Uterus (tissue), 4 donors: ENCODE results near the gene RCHY1. TPM values are rescaled to one million over a fixed set of nuclear protein-coding genes. Genes with fewer than 3 reads are reported as not detected.
"Not testable (repeated sequence)": the region's sequence is repeated elsewhere in the genome, so short reads cannot be mapped to it uniquely, and the experiment has no call there.

ENCODE experiments used
- DNase-seq, 2 donors: peaks; one replicate each; pipeline ENCODE4 v3.0.0-alpha.2; 2019 to 2020
- H3K27ac ChIP-seq, 2 donors: fragments of 200-600 bp; sonication (generic); 1 replicate in 1 of 2; 2 replicates in 1 of 2; pipeline ENCODE4 v1.5.1; 2016 to 2018
- H3K27me3 ChIP-seq, 2 donors: fragments of 200-600 bp; sonication (generic); one replicate each; pipeline ENCODE4 v1.5.1; 2018 to 2019; ENCODE audit warnings: control low read depth in 1 of 2
- H3K36me3 ChIP-seq, 2 donors: fragments of 200-600 bp; sonication (generic); one replicate each; pipeline ENCODE4 v1.5.1; 2019; ENCODE audit warnings: control low read depth in 1 of 2
- H3K4me1 ChIP-seq, 2 donors: fragments of 200-600 bp; sonication (generic); one replicate each; pipeline ENCODE4 v1.5.1; 2018 to 2019; ENCODE audit warnings: control low read depth in 1 of 2
- H3K4me3 ChIP-seq, 2 donors: fragments of 200-600 bp; sonication (generic); 1 replicate in 1 of 2; 2 replicates in 1 of 2; pipeline ENCODE4 v1.5.1; 2018 to 2019; ENCODE audit warnings: mild to moderate bottlenecking in 1 of 2
- H3K9me3 ChIP-seq, 2 donors: fragments of 200-600 bp; sonication (generic); one replicate each; pipeline ENCODE4 v1.5.1; 2019; ENCODE audit warnings: control low read depth in 1 of 2
- POLR2A ChIP-seq, 2 donors: fragments of 450-650 bp; IDR thresholded peaks; one replicate each; pipeline ENCODE4 v1.6.1; 2016; ENCODE audit warnings: antibody characterized with exemption in 2 of 2, mild to moderate bottlenecking in 1 of 2, moderate library complexity in 1 of 2
- intact Hi-C: fragments of 100-400 bp; cut with DNase I; formaldehyde crosslinking; loops from one replicate; pipeline ENCODE4 v1.15.1; 2023; ENCODE audit warnings: low total_unique reads
- total RNA-seq, 4 donors: library from RNA; depleted of rRNA in 3 of 4; stranded (reverse); fragments of >200 nt in 3 of 4; gene quantifications; one replicate each; pipeline versions ENCODE4 v1.1.0 to v1.2.4, GENCODE V29; 2014 to 2023
- TF ChIP-seq, protein P1 (sequence below), 4 experiments: fragments of 200-600 bp in 2 of 4; fragments of 450-650 bp in 2 of 4; sonication (generic) in 2 of 4; IDR thresholded peaks; one replicate each; pipeline ENCODE4 v1.5.1; 2016 to 2019; ENCODE audit warnings: antibody characterized with exemption in 4 of 4, mild to moderate bottlenecking in 2 of 4, moderate library complexity in 1 of 4
- donor health status: DM: yes; HTN: yes; CAD: no.

The RCHY1 gene
- total RNA-seq, 4 donors from 2014 or later, result 26.8 to 64.9 (median 33.5) TPM

DNA sequence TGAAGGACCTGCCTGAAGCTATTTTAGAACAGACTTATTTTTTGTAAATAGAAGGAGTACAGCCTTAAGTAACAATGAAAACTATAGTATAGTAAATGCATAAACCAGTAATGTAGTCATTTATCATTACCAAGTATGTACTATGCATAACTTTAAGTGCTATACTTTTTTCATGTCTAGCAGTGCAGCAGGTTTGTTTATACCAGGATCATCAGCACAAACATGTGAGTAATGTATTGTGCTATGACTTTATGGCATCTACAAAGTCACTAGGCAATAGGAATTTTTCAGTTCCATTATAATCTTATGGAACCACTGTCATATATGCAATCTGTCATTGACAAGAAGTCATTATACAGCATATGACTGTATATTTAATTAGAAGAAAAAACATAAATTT lies 38.2 kb upstream of the RCHY1 start:
- Histone ChIP-seq H3K4me1 (no peaks in the 10 kb centered on the region), H3K36me3 (no peaks in the 10 kb centered on the region), H3K27ac (no peak overlapping the region), H3K4me3 (no peak overlapping the region), H3K27me3 (no peaks in the 10 kb centered on the region), H3K9me3 (no peaks in the 10 kb centered on the region)
- no peak for DNase-seq
- TF ChIP-seq, protein P1, sequence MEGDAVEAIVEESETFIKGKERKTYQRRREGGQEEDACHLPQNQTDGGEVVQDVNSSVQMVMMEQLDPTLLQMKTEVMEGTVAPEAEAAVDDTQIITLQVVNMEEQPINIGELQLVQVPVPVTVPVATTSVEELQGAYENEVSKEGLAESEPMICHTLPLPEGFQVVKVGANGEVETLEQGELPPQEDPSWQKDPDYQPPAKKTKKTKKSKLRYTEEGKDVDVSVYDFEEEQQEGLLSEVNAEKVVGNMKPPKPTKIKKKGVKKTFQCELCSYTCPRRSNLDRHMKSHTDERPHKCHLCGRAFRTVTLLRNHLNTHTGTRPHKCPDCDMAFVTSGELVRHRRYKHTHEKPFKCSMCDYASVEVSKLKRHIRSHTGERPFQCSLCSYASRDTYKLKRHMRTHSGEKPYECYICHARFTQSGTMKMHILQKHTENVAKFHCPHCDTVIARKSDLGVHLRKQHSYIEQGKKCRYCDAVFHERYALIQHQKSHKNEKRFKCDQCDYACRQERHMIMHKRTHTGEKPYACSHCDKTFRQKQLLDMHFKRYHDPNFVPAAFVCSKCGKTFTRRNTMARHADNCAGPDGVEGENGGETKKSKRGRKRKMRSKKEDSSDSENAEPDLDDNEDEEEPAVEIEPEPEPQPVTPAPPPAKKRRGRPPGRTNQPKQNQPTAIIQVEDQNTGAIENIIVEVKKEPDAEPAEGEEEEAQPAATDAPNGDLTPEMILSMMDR (IDR thresholded peaks at IDR 0.05), result no peak
- TF ChIP-seq POLR2A (IDR thresholded peaks at IDR 0.05), result no peak
- intact Hi-C loops, result no loop called here

DNA sequence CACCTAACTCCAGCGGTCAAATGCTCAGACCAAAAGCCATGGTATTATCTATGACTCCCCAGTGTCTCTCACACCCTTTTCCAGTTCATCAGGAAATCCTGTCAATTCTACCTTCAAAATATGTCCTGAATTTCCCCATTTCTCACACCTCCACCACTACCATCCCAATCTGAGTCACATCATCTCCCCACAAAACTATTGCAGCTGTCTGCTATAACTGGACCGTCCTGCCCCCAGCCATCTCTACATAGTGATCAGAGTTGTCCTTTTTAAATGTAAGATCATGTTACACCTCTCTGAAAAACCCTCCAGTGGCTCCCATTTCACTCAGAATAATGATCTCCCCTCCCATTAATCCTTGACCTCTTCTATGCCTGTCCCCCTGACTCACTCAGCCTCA lies 34.8 kb upstream of the RCHY1 start:
- DNase-seq, result no peak
- TF ChIP-seq POLR2A (IDR thresholded peaks at IDR 0.05), result no peak
- TF ChIP-seq, protein P1 (IDR thresholded peaks at IDR 0.05), result no peak
- intact Hi-C loops, result no loop called here
- H3K4me1 ChIP-seq, result no peaks in the 10 kb centered on the region
- no peaks in the 10 kb centered on the region for H3K27me3 ChIP-seq
- no peaks in the 10 kb centered on the region for H3K9me3 ChIP-seq
- H3K4me3 ChIP-seq, result no peak overlapping the region
- no peaks in the 10 kb centered on the region for H3K36me3 ChIP-seq
- no peak overlapping the region for H3K27ac ChIP-seq

DNA sequence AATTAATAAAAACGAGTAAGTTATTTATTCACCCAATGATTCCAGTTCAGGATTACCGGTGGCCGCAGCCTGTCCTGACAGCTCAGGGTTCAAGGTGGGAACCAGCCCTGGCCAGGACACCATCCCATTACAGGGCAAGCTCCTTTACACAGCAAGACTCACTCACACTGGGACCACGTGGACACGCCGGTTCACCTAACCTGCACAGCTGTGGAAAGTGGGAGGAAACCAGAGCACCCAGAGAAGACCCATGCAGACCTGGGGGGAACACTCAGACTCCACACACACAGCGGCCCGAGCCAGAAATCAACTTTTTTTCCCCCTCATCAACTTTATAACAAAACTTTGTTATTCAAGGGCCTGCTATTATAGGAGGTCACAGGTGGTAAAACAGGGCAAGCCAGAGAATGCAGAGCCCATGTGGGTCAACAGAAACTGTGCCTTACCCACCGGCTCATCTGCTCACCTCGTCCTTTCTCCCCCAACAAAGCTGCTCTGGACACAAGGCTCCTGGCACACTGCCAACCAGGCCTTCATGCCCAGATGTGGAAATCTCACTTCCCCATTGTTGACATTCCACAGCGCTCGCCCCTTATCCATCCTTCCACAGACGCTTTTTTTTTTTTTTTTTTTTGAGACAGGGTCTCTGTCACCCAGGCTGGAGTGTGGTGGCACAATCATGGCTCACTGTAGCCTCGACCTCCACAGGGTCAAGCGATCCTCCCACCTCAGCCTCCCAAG lies 33.6 kb upstream of the RCHY1 start:
- intact Hi-C loops, result no loop called here
- no peaks in the 10 kb centered on the region for H3K36me3 ChIP-seq
- no peaks in the 10 kb centered on the region for H3K4me1 ChIP-seq
- no peak for TF ChIP-seq POLR2A (IDR thresholded peaks at IDR 0.05)
- TF ChIP-seq, protein P1 (IDR thresholded peaks at IDR 0.05), result no peak
- DNase-seq, result peak; percentile 23 to 30
- no peak overlapping the region for H3K4me3 ChIP-seq
- no peak overlapping the region for H3K27ac ChIP-seq
- no peaks in the 10 kb centered on the region for H3K9me3 ChIP-seq
- H3K27me3 ChIP-seq, result no peaks in the 10 kb centered on the region

DNA sequence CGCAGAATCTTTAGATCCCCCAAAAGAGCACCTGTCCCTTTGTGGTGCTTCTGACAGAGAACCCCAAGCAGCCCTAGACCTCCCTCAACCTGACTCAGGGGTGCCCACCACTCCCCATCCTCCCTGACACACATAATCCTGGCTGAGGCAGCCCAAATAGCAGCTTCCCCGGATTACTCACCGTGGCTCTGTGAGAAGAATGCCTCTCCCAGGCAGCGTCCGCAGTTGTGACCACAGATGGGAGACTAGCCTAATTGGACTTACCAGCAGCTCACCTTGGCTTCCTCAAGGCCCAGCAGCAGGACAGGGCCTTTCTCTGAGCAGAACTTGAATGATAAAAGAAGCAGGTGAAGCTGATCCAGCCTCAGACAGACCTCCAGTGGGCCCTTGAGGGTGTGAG lies 31.3 kb upstream of the RCHY1 start:
- intact Hi-C loops, result no loop called here
- H3K36me3 ChIP-seq, result no peaks in the 10 kb centered on the region

DNA sequence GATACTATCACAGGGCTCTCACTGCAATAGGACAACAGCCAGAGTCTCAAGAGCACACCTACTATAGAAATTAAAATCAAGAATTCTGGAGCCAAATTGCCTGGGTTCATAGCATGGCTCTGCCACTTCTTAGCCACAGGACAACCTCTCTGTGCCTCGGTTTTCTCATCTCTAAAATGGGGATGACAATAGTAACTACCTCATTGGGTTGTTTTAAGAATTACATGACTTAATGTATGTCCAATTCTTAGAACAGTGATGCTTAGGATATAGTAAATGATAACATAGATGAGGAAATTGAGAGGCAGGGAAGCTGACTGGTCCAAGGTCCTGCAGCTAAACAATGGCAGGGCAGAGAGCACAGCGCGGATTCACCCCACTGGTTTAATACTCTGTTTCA lies 30.7 kb upstream of the RCHY1 start:
- Histone ChIP-seq H3K4me1 (no peaks in the 10 kb centered on the region), H3K36me3 (no peaks in the 10 kb centered on the region), H3K27ac (no peak overlapping the region), H3K4me3 (no peak overlapping the region), H3K9me3 (no peaks in the 10 kb centered on the region), H3K27me3 (no peaks in the 10 kb centered on the region)
- intact Hi-C loops, result no loop called here
- no peak for TF ChIP-seq POLR2A (IDR thresholded peaks at IDR 0.05)
- TF ChIP-seq, protein P1 (IDR thresholded peaks at IDR 0.05), result no peak
- no peak for DNase-seq

More for the DNA sequence above, 31.3 kb upstream of the RCHY1 start:
- H3K27ac ChIP-seq, result no peak overlapping the region
- H3K4me1 ChIP-seq, result no peaks in the 10 kb centered on the region
- DNase-seq, result no peak
- no peak for TF ChIP-seq POLR2A (IDR thresholded peaks at IDR 0.05)
- TF ChIP-seq, protein P1 (IDR thresholded peaks at IDR 0.05), result no peak
- H3K27me3 ChIP-seq, result no peaks in the 10 kb centered on the region
- H3K9me3 ChIP-seq, result no peaks in the 10 kb centered on the region
- no peak overlapping the region for H3K4me3 ChIP-seq

DNA sequence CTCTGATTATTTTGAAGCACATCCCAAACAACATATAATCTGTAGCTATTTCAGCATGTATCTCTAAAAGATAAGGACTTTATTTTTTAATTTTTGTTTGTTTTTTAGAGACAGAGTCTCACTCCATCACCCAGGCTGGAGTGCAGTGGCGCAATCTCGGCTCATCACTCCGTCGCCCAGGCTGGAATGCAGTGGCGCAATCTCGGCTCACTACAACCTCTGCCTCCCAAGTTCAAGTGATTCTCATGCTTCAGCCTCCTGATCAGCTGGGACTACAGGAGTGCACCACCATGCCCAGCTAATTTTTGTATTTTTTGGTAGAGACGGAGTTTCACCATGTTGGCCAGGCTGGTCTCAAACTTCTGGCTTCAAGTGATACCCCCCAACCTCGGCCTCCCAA lies 30.0 kb upstream of the RCHY1 start:
- H3K4me3 ChIP-seq, H3K27ac ChIP-seq, H3K36me3 ChIP-seq, H3K9me3 ChIP-seq, H3K27me3 ChIP-seq, H3K4me1 ChIP-seq, DNase-seq, intact Hi-C loops: not testable (repeated sequence)
